PFSK-1 (cell line): ENCODE data around the gene FAM200A.

Experiments
- POLR2AphosphoS5 ChIP-seq: IDR thresholded peaks from 2 replicates; pipeline ENCODE4 v1.6.1; 2012; ENCODE audit warnings: low read depth, mild to moderate bottlenecking, control low read depth, low read length, moderate library complexity
- TAF1 ChIP-seq: IDR thresholded peaks from 2 replicates; pipeline ENCODE4 v1.6.1; 2012; ENCODE audit warnings: low read length, control low read depth, borderline replicate concordance; ENCODE audit not compliant: insufficient read depth

DNA sequence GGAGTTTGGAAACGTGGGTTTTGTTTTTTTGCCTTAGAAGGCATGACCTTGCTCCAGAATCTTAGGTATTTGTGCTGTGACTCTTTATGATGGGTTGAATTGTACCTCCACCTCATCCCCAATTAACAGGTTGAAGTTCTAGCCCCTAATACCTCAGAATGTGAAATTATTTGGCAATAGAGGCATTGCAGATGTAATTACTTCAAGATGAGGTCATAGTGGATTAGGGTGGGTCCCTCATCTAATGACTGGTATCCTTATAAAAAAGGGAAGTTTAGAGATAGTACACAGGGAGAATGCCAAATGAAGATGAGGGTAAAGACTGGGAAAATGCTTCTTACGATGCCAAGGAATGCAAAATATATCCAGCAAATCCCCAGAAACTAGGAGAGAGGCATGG, 3.0 kb upstream of the FAM200A start:
- TF ChIP-seq POLR2AphosphoS5 (no peak), TAF1 (no peak)
